GM12891 (cell line): ENCODE results near the gene AK3.

Experiments
- POLR2A ChIP-seq: IDR thresholded peaks from 2 replicates; pipeline ENCODE4 v1.6.1; 2011; ENCODE audit warnings: low read depth, low read length, control low read depth
- POLR2AphosphoS5 ChIP-seq: IDR thresholded peaks from 2 replicates; pipeline ENCODE4 v1.6.1; 2011; ENCODE audit warnings: low read depth, low read length, control low read depth
- TAF1 ChIP-seq: IDR thresholded peaks from 2 replicates; pipeline ENCODE4 v1.6.1; 2011; ENCODE audit warnings: low read depth, low read length, control low read depth

DNA sequence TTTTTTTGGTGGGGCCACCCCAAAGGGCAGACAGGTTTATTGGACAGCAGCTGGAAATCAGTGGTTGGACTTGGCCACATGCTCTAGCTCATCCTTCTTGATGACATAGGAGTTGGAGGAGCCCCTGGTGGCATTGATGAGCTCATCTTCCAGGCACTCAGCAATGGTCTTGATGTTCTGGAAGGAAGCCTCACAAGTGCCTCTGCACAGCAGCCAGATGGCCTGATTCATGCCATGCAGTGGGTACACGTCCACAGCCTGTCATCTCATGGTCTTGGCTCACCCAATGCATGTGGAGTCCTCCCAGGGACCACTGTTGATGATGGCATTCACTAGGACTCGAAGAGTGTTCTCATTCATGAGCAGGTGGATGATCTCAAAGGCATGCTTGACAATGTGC, 40.4 kb upstream of the AK3 start:
- no peak for TF ChIP-seq TAF1
- no peak for TF ChIP-seq POLR2A
- TF ChIP-seq POLR2AphosphoS5: no peak
